WI38 (cell line): Measurements from ENCODE around the gene MED25.
A peak's percentile ranks its signal among the peaks of the same experiment; 100 is the strongest.

ENCODE experiments used
- H3K4me3 ChIP-seq: 2 replicates; pipeline ENCODE4 v1.5.1; 2011; ENCODE audit warnings: low read depth, mild to moderate bottlenecking, control low read depth, low read length
- CTCF ChIP-seq: IDR thresholded peaks from 2 replicates; pipeline ENCODE4 v1.5.1; 2012; ENCODE audit warnings: low read depth, mild to moderate bottlenecking, control low read depth, low read length

The MED25 gene

GRCh38 chr19:49863935-49864320 lies 45.8 kb downstream of the MED25 start:
- no peak overlapping the region for H3K4me3 ChIP-seq
- TF ChIP-seq CTCF: no peak

GRCh38 chr19:49864890-49865289 lies 46.8 kb downstream of the MED25 start:
- TF ChIP-seq CTCF: no peak
- no peak overlapping the region for H3K4me3 ChIP-seq

GRCh38 chr19:49866933-49867782 lies 49.1 kb downstream of the MED25 start, which contains the start of gene PNKP:
Gene PNKP (minus strand): TSS chr19:49867576. CDS start chr19:49867204, 372 bp downstream.
- H3K4me3 ChIP-seq: peak within 1 kb of the TSS; percentile 91
- TF ChIP-seq CTCF: no peak

GRCh38 chr19:49869009-49869483 lies 51.0 kb downstream of the MED25 start:
- TF ChIP-seq CTCF: no peak
- H3K4me3 ChIP-seq: peak overlapping the region; percentile 40

GRCh38 chr19:49869484-49870308 lies 51.6 kb downstream of the MED25 start:
- TF ChIP-seq CTCF: no peak

GRCh38 chr19:49870309-49870901 lies 52.3 kb downstream of the MED25 start:
- H3K4me3 ChIP-seq: peak overlapping the region; percentile 49
- no peak for TF ChIP-seq CTCF

More at GRCh38 chr19:49869484-49870308, 51.6 kb downstream of the MED25 start:
- H3K4me3 ChIP-seq: peak overlapping the region; percentile 49
